H7 (cell line): ENCODE measurements around the gene SNX32. TPM values are rescaled to one million over a fixed set of nuclear protein-coding genes. Genes with fewer than 3 reads are reported as not detected.
A peak's percentile ranks its signal among the peaks of the same experiment; 100 is the strongest.

Experiments used
- DNase-seq: peaks from one replicate; pipeline ENCODE4 v3.0.0; 2012
- H3K27me3 ChIP-seq: 2 replicates; pipeline ENCODE4 v1.6.0; 2011; ENCODE audit warnings: mild to moderate bottlenecking, low read length; ENCODE audit not compliant: control insufficient read depth, insufficient read depth
- H3K36me3 ChIP-seq: replicated peaks from 2 replicates; pipeline ENCODE4 v1.5.1; 2011; ENCODE audit warnings: low read length; ENCODE audit not compliant: control insufficient read depth, insufficient read depth
- H3K4me3 ChIP-seq: 2 replicates; pipeline ENCODE4 v1.5.1; 2011; ENCODE audit warnings: low read depth, mild to moderate bottlenecking, control low read depth, low read length, moderate library complexity; ENCODE audit not compliant: insufficient read depth
- total RNA-seq: library from RNA; depleted of rRNA; stranded (reverse); fragments of >200 nt; shearing (Covaris generic); gene quantifications from 2 replicates; pipeline ENCODE4 v1.2.3, GENCODE V29; 2014

The SNX32 gene
- total RNA-seq, 1 experiment from 2014 or later, result 0.80 TPM

DNA sequence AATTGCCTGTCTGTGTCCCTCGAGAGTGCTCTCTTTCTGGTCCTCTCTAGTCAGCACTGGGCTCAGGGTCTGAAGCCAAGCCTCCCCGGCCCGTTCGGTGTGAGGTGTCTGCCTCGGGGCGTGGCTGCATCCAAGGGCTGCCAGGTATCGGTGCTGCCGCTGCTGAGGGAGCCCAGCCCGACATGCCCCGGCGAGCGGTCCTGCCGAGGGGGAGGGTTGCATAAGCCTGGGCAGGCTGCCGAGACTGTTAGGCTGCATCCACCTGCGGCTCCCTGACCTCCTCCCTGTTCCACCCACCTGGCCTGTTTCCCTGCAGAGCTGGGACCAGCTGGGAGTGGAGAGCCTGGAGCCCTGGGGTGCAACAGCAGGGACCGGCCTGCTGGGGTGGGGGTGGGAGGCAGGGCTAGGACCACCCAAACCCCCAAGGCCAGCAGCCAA lies 40.6 kb upstream of the SNX32 start:
- peak; percentile 70 for DNase-seq
- H3K27me3 ChIP-seq, result peaks cover 4% of the 10 kb centered on the region; the same call in 1 of the 2 replicates
- H3K36me3 ChIP-seq, result no peaks in the 10 kb centered on the region; the same call in 1 of the 2 replicates
- H3K4me3 ChIP-seq, result no peak overlapping the region

DNA sequence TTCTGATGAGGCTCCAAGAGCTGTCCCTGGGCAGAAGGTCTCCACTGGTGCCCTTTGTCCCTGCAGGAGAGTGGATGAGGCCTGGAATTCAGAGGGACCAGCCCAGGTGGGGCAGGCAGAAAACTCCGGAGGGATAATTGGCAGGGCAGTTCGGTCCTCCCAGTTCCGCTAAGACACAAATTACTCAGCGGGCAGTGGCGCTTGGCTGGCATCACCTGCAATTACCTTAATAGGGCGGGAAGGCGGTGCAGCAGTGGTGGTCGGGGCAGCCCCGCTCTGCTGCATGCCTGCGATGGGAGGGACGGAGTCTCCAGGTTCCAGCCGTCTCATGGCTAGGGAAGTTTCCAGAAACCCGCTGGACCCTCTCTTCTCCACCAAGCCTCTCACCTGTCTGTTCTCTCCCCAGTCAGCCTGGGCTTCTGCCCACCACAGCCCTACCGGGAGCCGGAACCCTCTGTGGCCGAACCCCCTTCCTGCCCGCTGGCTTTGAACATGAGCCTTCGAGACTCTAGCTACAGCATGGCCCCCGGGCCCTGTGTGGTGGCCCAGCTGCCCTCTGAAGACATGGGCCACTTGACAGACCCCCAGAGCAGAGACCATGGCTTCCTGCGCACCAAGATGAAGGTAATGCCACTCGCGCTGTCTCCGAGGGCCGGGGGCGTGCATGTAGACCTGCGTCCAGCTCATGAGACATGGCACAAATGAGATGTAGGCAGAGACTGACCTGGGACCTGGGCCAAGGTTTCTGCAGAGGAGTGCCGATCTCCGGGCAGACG lies 40.0 kb upstream of the SNX32 start:
- DNase-seq, result peak; percentile 47
- Histone ChIP-seq H3K36me3 (no peaks in the 10 kb centered on the region; the same call in 1 of the 2 replicates), H3K4me3 (no peak overlapping the region), H3K27me3 (no peaks in the 10 kb centered on the region)

DNA sequence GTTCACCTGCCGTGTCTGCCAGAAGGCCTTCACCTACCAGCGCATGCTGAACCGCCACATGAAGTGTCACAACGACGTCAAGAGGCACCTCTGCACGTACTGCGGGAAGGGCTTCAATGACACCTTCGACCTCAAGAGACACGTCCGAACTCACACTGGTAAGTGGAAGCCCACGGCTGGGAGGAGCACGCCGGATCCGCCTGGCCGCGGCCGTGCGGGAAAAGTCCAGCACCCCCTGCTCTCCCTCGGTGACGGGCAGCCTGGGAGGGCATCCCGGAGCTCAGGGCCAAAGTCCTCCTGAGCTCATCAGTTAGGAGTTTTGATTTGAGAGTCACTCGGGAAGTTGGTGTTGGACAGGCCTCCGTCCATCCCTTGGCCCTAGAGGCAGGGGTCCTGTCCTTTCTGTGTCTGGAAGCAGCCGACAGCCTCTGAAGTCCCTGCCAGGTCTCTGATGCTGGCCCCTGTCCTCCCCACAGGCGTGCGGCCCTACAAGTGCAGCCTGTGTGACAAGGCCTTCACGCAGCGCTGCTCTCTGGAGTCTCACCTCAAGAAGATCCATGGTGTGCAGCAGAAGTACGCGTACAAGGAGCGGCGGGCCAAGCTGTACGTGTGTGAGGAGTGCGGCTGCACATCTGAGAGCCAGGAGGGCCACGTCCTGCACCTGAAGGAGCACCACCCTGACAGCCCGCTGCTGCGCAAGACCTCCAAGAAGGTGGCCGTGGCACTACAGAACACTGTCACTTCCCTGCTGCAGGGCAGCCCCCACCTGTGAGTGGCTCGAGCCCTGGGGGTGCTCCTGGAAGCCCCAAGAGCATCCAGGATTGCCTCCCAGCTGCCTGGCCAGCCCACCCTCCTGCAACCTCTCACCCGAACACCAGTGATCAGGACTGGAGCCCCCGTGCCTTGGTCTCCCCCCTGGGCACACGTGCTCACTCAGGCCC lies 38.9 kb upstream of the SNX32 start:
- H3K4me3 ChIP-seq, result no peak overlapping the region
- no peaks in the 10 kb centered on the region; the same call in 1 of the 2 replicates for H3K27me3 ChIP-seq
- peak; percentile 41 for DNase-seq

DNA sequence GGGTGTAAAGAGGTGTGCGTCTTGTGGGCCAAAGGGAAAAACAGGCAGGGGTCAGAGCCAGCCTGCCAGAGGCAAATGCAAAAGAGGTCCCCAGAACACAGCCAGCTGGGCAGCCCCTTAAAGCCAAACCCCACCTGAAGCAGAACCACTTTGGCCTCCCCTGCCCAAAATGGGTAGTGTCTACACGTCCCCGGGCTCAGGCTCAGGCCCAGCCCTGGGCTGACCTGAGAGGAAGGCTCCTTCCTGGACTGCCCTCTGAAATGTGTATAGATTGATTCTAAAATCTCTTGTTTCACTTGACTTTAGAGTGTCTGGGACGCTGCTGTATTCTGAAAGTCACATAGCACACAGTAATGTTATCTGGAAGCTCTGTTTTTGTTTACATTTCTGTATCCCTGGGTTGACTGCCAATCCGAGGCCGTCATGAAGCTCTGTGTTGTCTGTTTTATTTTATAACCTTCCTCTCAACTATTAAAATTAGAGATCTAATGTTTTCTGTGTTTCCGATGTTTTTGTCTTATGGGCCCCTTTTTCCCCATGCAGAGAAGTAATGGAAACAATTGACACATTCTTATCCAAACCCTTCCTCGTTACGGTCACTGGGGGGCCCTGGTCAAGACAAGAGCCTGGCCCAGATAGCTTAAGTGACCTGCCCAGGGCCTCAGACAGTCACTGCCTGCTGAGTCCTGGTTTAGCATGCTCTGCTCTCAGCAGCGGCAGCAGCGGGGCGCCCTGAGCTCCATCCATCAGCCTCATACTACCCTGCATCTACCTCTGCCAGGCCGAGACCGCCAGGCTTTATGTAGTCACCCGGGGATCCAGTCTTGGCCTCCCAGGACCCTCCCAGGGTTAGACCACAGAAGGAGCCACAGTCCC lies 36.8 kb upstream of the SNX32 start:
- peak; percentile 85 for DNase-seq

More for the DNA sequence above, 38.9 kb upstream of the SNX32 start:
- no peaks in the 10 kb centered on the region; the same call in 1 of the 2 replicates for H3K36me3 ChIP-seq

DNA sequence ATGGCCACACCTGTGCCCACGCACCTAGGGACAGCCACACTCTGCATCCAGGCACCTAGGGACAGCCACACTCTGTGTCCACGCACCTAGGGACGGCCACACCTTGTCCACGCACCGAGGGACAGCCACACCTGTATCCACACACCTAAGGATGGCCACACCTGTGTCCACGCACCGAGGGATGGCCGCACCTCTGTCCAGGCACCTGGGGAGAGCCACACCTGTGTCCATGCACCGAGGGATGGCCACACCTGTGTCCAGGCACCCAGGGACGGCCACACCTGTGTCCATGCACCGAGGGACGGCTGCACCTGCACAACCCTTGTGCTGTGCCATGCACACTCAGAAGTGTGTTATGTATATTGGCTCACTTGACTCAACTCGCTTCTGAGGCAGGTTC lies 36.1 kb upstream of the SNX32 start:
- H3K27me3 ChIP-seq, result no peaks in the 10 kb centered on the region; the same call in 1 of the 2 replicates
- no peak for DNase-seq
- no peaks in the 10 kb centered on the region; the same call in 1 of the 2 replicates for H3K36me3 ChIP-seq
- H3K4me3 ChIP-seq, result no peak overlapping the region

More for the DNA sequence above, 36.8 kb upstream of the SNX32 start:
- Histone ChIP-seq H3K4me3 (no peak overlapping the region), H3K36me3 (no peaks in the 10 kb centered on the region; the same call in 1 of the 2 replicates), H3K27me3 (no peaks in the 10 kb centered on the region; the same call in 1 of the 2 replicates)

DNA sequence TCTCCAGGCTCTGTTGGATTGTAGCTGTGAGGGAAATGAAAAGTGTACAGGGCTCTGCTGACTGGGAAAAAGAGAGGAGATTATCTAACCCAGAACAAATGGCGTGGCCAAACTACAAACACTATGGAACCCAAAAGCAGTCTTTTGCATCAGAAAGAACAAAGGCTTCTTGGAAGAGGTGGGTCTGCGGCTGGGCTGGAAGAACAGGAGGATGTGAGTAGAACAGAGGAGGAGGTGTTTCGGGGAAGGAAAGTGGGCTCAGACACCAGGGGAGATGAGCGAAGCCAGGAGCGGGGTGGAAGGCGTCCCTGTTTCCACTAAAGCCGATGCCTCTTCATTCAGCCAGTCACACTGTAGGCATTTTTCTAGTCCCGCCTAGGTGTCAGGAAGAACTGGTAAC lies 34.9 kb upstream of the SNX32 start:
- DNase-seq, result peak; percentile 59

DNA sequence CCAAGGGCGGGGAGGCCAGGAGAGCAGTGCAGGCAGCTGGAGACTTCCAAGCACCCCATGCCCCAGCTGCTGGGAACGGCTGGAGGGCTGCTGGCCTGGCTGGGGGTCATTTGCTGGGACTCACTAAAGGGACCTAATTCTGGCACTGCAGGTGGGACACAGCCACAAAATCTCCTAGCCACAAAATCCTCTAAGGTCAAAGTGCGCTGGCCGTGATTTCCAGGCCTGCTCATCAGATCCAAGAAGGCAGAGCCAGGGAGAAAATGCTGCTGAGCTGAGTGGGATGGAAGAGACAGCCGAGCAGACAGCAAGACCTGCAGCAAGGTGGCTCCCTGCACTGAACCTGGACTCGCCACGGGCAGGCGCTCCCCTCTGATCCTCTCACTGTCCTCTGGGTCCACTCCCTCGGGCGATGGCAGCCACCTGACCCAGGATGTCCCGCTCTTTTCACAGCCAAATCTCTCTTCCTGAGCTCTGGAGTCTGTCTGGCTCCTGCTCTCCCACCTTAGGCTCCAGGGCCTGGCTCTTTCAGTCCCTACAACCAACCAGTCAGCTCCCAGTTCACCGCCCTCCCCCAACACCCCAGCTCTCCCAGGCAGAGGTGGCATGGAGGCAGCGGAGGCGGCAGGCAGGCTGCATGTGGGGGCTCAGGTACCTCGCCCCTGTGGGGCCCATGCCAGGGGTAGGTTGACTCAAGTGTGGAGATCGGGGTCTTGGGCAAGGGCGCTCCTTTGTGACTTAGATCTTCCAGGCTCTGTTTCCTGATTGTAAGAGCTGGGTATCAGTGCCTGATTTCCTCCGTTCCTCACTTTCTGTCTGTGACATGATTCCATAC lies 32.4 kb upstream of the SNX32 start:
- no peak overlapping the region for H3K4me3 ChIP-seq
- H3K36me3 ChIP-seq, result no peaks in the 10 kb centered on the region
- peak; percentile 67 for DNase-seq
- H3K27me3 ChIP-seq, result no peaks in the 10 kb centered on the region; the same call in 1 of the 2 replicates

More for the DNA sequence above, 34.9 kb upstream of the SNX32 start:
- H3K27me3 ChIP-seq, result no peaks in the 10 kb centered on the region; the same call in 1 of the 2 replicates
- no peak overlapping the region for H3K4me3 ChIP-seq
- no peaks in the 10 kb centered on the region; the same call in 1 of the 2 replicates for H3K36me3 ChIP-seq

DNA sequence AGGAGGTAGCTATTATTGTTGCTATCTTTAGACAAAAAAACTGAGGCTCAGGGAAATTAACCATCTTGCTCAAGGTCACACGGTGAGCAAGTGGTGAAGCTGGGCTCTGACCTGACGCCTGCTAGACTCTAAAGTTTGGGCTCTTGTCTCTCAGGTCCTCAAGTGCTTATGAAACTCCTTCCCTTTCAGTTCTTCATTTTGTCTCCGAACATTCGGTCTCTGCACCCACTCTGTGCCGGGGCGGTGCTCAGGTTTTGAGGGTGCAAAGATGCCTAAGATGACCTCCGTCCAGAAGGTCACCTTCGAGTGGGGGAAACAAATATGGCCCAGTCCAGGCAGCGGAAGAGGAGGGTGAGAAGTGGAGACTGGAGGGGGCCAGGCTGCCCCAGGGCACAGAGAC lies 30.9 kb upstream of the SNX32 start:
- H3K36me3 ChIP-seq, result no peaks in the 10 kb centered on the region
- no peaks in the 10 kb centered on the region; the same call in 1 of the 2 replicates for H3K27me3 ChIP-seq
- DNase-seq, result peak; percentile 19
- no peak overlapping the region for H3K4me3 ChIP-seq

DNA sequence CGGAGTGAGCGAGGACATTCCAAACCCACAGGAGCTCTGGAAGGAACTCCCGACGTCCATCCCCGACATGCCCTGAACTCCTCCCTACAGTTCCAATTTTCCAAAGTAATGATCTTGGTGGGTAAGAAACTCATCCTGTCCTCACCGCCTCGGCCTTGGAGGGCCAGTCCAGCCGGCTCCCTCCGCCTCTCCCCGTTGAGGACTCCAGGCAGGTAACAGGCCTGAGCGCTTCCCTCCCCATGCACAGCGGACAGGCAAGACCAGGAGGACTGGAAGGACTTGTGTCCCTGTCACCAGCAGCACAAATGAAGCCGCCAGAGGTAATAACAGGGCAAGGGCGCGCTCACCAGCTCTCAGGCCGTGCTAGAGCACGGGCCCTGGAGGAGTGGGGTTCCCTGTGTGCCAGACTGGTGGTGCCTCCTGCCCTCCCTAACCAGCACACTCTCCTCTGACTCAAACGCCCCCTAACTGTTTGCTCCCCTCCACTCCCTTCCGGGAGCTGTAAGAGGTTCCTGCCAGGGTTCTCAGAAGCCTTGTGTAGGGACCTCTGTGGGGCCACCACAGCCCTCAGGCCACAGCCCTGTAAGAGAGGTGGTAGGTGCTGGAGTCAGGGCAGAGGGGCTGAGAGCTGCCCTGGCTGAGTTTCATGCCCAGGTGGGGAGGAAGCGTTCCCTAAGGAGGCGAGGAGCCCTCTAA lies 29.8 kb upstream of the SNX32 start:
- peak; percentile 55 for DNase-seq
- no peak overlapping the region for H3K4me3 ChIP-seq
- H3K36me3 ChIP-seq, result no peaks in the 10 kb centered on the region
- no peaks in the 10 kb centered on the region; the same call in 1 of the 2 replicates for H3K27me3 ChIP-seq

DNA sequence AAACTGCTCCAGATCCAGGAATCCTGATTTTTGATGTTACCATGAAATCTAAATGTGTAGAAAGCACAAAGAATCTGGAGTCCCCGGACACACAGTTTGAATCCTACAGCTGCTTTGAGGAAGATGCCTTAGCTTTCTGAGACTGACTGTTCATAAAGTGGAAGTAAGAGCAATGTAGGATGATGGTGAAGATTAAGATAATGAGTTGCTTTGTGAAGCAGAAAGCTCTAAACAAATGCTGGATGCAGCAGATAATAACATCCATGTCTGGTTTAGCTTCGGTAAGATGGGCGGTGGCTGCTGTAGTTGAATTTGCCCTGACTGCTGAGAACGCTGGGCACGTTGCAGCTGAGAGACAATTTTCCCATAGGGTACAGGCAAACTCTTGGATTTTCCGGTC lies 26.8 kb upstream of the SNX32 start:
- no peak overlapping the region for H3K4me3 ChIP-seq
- no peaks in the 10 kb centered on the region for H3K36me3 ChIP-seq
- no peaks in the 10 kb centered on the region; the same call in 1 of the 2 replicates for H3K27me3 ChIP-seq
- no peak for DNase-seq

DNA sequence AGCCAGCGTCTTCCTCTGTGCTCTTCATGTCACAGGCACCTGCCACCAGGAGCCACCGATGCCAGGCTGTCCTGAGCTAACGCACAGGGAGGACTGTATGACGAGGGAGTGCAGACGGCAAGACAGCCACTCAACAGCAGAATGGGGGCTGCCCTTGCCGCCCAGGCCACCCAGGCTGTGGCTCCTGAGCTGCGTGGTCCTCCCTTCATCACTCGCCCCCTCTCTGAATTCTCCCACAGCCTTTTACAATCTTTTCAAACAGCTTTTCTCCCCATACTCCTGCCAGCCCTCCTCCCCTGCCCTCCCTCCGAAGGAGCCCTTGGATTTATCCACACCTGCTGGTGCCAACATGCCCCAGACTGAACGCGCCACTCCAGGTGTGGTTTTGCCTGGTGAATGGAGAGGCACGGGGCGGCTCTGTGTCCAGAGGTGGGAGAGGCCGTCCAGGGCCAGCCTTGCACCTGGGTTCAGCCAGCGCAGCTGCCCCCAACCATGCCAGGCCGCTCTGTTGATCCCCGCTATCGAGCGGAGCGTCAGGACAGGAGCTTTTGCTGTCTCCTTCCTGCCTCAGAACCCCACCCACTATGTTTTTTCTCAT lies 24.9 kb upstream of the SNX32 start:
- H3K36me3 ChIP-seq, result no peaks in the 10 kb centered on the region
- H3K4me3 ChIP-seq, result no peak overlapping the region
- H3K27me3 ChIP-seq, result no peaks in the 10 kb centered on the region; the same call in 1 of the 2 replicates
- DNase-seq, result no peak

DNA sequence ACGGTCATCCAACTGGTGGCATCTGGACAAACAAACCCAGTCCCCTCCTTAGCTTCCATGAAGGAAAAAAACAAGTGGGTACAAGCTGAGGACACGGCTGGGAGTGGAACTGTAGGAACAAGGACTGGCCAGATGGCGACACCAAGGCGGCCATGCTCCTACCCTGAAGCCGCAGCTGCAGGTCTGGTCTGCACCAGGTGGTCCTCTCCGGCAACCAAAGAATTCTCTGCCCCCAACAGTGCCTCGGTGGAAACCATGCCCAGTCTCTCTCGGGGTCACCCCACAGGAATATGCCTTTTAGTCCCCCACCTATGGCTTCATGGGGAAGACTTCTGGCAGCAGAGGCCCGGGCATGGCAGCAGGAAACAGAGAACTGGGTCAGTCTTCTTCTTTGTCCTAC lies 24.3 kb upstream of the SNX32 start:
- H3K4me3 ChIP-seq, result no peak overlapping the region
- DNase-seq, result no peak
- H3K36me3 ChIP-seq, result no peaks in the 10 kb centered on the region
- H3K27me3 ChIP-seq, result no peaks in the 10 kb centered on the region; the same call in 1 of the 2 replicates
